ENCODE measurements around the gene COL13A1.

GRCh38 chr10:69772933-69773704, 28.6 kb upstream of the COL13A1 start:
- no peak for TF ChIP-seq EZH2 (IDR thresholded peaks at IDR 0.05; ENCODE audit: low read depth, unreplicated experiment)
- no peak for TF ChIP-seq EZH2phosphoT487 (IDR thresholded peaks at IDR 0.05; ENCODE audit: unreplicated experiment)
